Measurements from ENCODE around the gene RNASE8. TPM values are rescaled to one million over a fixed set of nuclear protein-coding genes. Genes with fewer than 3 reads are reported as not detected.

Gene RNASE8
- total RNA-seq, 3 donors from 2014 or later (not counting 1 experiment from before 2014, with no cell fraction given) = not detected

GRCh38 chr14:21061347-21061668 is 3.7 kb downstream of the RNASE8 start:
- H3K9me3 ChIP-seq (ENCODE audit: control insufficient read depth, insufficient read depth, low read length) = no peaks in the 10 kb centered on the region
- intact Hi-C loops (cut with micrococcal nuclease) = no loop called here
- Mint-ChIP-seq H3K9me3 (no peaks in the 10 kb centered on the region), H3K27me3 (ENCODE audit: low read depth in 2 of 2) (peaks cover 39 to 56% of the 10 kb centered on the region in 2 donors), H3K4me3 (no peak overlapping the region), H3K36me3 (no peaks in the 10 kb centered on the region), H3K27ac (no peak overlapping the region), H3K4me1 (no peaks in the 10 kb centered on the region)
- WGBS (ENCODE audit: insufficient coverage) = 72% methylated on average over 3 of the region's 3 CpGs
- no peaks in the 10 kb centered on the region for H3K36me3 ChIP-seq (ENCODE audit: control insufficient read depth, insufficient read depth, low read length)
- H3K27ac ChIP-seq (ENCODE audit: low read length) = no peak overlapping the region
- ATAC-seq (no peak), DNase-seq (no peak)
- no peak for TF ChIP-seq CTCF (IDR thresholded peaks at IDR 0.05)
- no peak overlapping the region for H3K4me3 ChIP-seq (ENCODE audit: low read length)
- H3K27me3 ChIP-seq (ENCODE audit: control insufficient read depth, insufficient read depth, low read length) = no peaks in the 10 kb centered on the region
- no peaks in the 10 kb centered on the region for H3K4me1 ChIP-seq (ENCODE audit: control insufficient read depth, insufficient read depth, low read length)

GRCh38 chr14:21063479-21063878 is 5.9 kb downstream of the RNASE8 start:
- Mint-ChIP-seq H3K9me3 (no peaks in the 10 kb centered on the region), H3K4me1 (peaks cover 1 to 3% of the 10 kb centered on the region in 2 donors), H3K4me3 (no peak overlapping the region), H3K27ac (no peak overlapping the region), H3K27me3 (ENCODE audit: low read depth in 2 of 2) (peaks cover 57 to 78% of the 10 kb centered on the region in 2 donors), H3K36me3 (no peaks in the 10 kb centered on the region)
- H3K27me3 ChIP-seq (ENCODE audit: control insufficient read depth, insufficient read depth, low read length) = peaks cover under 1% of the 10 kb centered on the region
- H3K9me3 ChIP-seq (ENCODE audit: control insufficient read depth, insufficient read depth, low read length) = no peaks in the 10 kb centered on the region
- TF ChIP-seq CTCF (IDR thresholded peaks at IDR 0.05) = no peak
- peaks cover under 1% of the 10 kb centered on the region for H3K4me1 ChIP-seq (ENCODE audit: control insufficient read depth, insufficient read depth, low read length)
- ATAC-seq (no peak), DNase-seq (no peak)
- intact Hi-C loops (cut with micrococcal nuclease) = no loop called here
- no peaks in the 10 kb centered on the region for H3K36me3 ChIP-seq (ENCODE audit: control insufficient read depth, insufficient read depth, low read length)
- WGBS (ENCODE audit: insufficient coverage) = 86% methylated on average over 3 of the region's 3 CpGs
- no peak overlapping the region for H3K27ac ChIP-seq (ENCODE audit: low read length)
- H3K4me3 ChIP-seq (ENCODE audit: low read length) = no peak overlapping the region

- Histone ChIP-seq H3K4me3 (ENCODE audit: low read length) (no peak overlapping the region), H3K27ac (ENCODE audit: low read length) (no peak overlapping the region), H3K27me3 (ENCODE audit: control insufficient read depth, insufficient read depth, low read length) (peaks cover 30% of the 10 kb centered on the region), H3K9me3 (ENCODE audit: control insufficient read depth, insufficient read depth, low read length) (no peaks in the 10 kb centered on the region), H3K36me3 (ENCODE audit: control insufficient read depth, insufficient read depth, low read length) (no peaks in the 10 kb centered on the region), H3K4me1 (ENCODE audit: control insufficient read depth, insufficient read depth, low read length) (peaks cover 34% of the 10 kb centered on the region)
- H3K27me3 Mint-ChIP-seq (ENCODE audit: low read depth in 2 of 2) = peaks cover 72 to 85% of the 10 kb centered on the region in 2 donors
- H3K4me3 Mint-ChIP-seq = no peak overlapping the region
- H3K27ac Mint-ChIP-seq = no peak overlapping the region
- no peaks in the 10 kb centered on the region for H3K36me3 Mint-ChIP-seq
- WGBS (ENCODE audit: insufficient coverage) = 75% methylated on average over 5 of the region's 7 CpGs
- ATAC-seq = no peak
- no peaks in the 10 kb centered on the region for H3K9me3 Mint-ChIP-seq
- intact Hi-C loops (cut with micrococcal nuclease) = no loop called here
- peaks cover 28 to 35% of the 10 kb centered on the region in 2 donors for H3K4me1 Mint-ChIP-seq
- TF ChIP-seq CTCF (IDR thresholded peaks at IDR 0.05) = no peak
- DNase-seq = peak in 1 of 2 donors; percentile 63
These were observed 9.4 kb downstream of the RNASE8 start for GRCh38 chr14:21066882-21067502.

Data from natural killer cell (primary cell).